SK-N-SH treated with all-trans-retinoic acid at 6 μM for 48 hours (cell line): Measurements from ENCODE around the gene KIF12.

ENCODE experiments used
- ATAC-seq: fragments of 200-7000 bp; cut with Tn5 transposase; 3 replicates; pipeline ENCODE4 v1.9.1; 2020; ENCODE audit warnings: mild to moderate bottlenecking, moderate library complexity
- ARNTL ChIP-seq: fragments of 450-650 bp; formaldehyde crosslinking; IDR thresholded peaks from 2 replicates; pipeline ENCODE4 v1.5.0; 2020; ENCODE audit warnings: low read depth, mild to moderate bottlenecking, moderate library complexity, borderline replicate concordance
- BACH2 ChIP-seq: fragments of 250-450 bp; sonication (Bioruptor Pico); IDR thresholded peaks from 2 replicates; pipeline ENCODE4 v1.9.0; 2021; ENCODE audit warnings: mild to moderate bottlenecking, borderline replicate concordance
- CREB5 ChIP-seq: fragments of 250-450 bp; sonication (Bioruptor Pico); IDR thresholded peaks from 2 replicates; pipeline ENCODE4 v1.5.1; 2020; ENCODE audit warnings: low read depth, mild to moderate bottlenecking, moderate library complexity
- CSDC2 ChIP-seq: fragments of 250-450 bp; sonication (Bioruptor Pico); IDR thresholded peaks from 2 replicates; pipeline ENCODE4 v1.5.0; 2020; ENCODE audit warnings: mild to moderate bottlenecking, moderate library complexity
- CSRNP3 ChIP-seq: fragments of 250-450 bp; sonication (Bioruptor Pico); IDR thresholded peaks from 2 replicates; pipeline ENCODE4 v1.5.1; 2021; ENCODE audit warnings: mild to moderate bottlenecking, moderate library complexity
- ESRRG ChIP-seq: fragments of 250-450 bp; sonication (Bioruptor Pico); IDR thresholded peaks from 2 replicates; pipeline ENCODE4 v1.6.1; 2021; ENCODE audit warnings: mild to moderate bottlenecking
- ISL1 ChIP-seq: fragments of 250-450 bp; sonication (Bioruptor Pico); IDR thresholded peaks from 2 replicates; pipeline ENCODE4 v2.1.2; 2022; ENCODE audit warnings: mild to moderate bottlenecking, moderate library complexity
- OSR1 ChIP-seq: fragments of 250-450 bp; sonication (Bioruptor Pico); IDR thresholded peaks from 2 replicates; pipeline ENCODE4 v1.8.0; 2022; ENCODE audit warnings: moderate library complexity, mild to moderate bottlenecking, inconsistent platforms
- PPARA ChIP-seq: fragments of 250-450 bp; sonication (Bioruptor Pico); IDR thresholded peaks from 2 replicates; pipeline ENCODE4 v1.5.0; 2020; ENCODE audit warnings: mild to moderate bottlenecking, borderline replicate concordance
- RARB ChIP-seq: fragments of 250-450 bp; sonication (Bioruptor Pico); IDR thresholded peaks from 2 replicates; pipeline ENCODE4 v1.8.0; 2021; ENCODE audit warnings: mild to moderate bottlenecking, moderate library complexity
- SNAI2 ChIP-seq: fragments of 250-450 bp; sonication (Bioruptor Pico); IDR thresholded peaks from 2 replicates; pipeline ENCODE4 v1.5.0; 2020; ENCODE audit warnings: mild to moderate bottlenecking, moderate library complexity
- TCF4 ChIP-seq: fragments of 250-450 bp; sonication (Bioruptor Pico); IDR thresholded peaks from 2 replicates; pipeline ENCODE4 v1.8.0; 2021; ENCODE audit warnings: mild to moderate bottlenecking, moderate library complexity, borderline replicate concordance
- TOX ChIP-seq: fragments of 250-450 bp; sonication (Bioruptor Pico); IDR thresholded peaks from 2 replicates; pipeline ENCODE4 v1.8.0; 2021; ENCODE audit warnings: mild to moderate bottlenecking, moderate library complexity, borderline replicate concordance
- ZC3H10 ChIP-seq: fragments of 250-450 bp; sonication (Bioruptor Pico); IDR thresholded peaks from 2 replicates; pipeline ENCODE4 v1.5.1; 2021; ENCODE audit warnings: mild to moderate bottlenecking, moderate library complexity
- ZFP3 ChIP-seq: fragments of 250-450 bp; sonication (Bioruptor Pico); IDR thresholded peaks from 2 replicates; pipeline ENCODE4 v1.5.0; 2020; ENCODE audit warnings: mild to moderate bottlenecking, moderate library complexity
- ZNF565 ChIP-seq: fragments of 450-650 bp; formaldehyde crosslinking; conservative IDR thresholded peaks from 2 replicates; pipeline ENCODE4 v1.5.0; 2020; ENCODE audit warnings: low read depth, mild to moderate bottlenecking, moderate library complexity
- ZNF70 ChIP-seq: fragments of 450-650 bp; formaldehyde crosslinking; IDR thresholded peaks from 2 replicates; pipeline ENCODE4 v1.5.0; 2020; ENCODE audit warnings: mild to moderate bottlenecking, moderate library complexity
- ZNF8 ChIP-seq: fragments of 450-650 bp; formaldehyde crosslinking; IDR thresholded peaks from 2 replicates; pipeline ENCODE4 v1.5.0; 2020; ENCODE audit warnings: mild to moderate bottlenecking, moderate library complexity
- TF ChIP-seq, protein P1 (sequence below): fragments of 250-450 bp; sonication (Bioruptor Pico); IDR thresholded peaks from 2 replicates; pipeline ENCODE4 v1.8.0; 2020; ENCODE audit warnings: mild to moderate bottlenecking, moderate library complexity, borderline replicate concordance
- TF ChIP-seq, protein P2 (sequence below): fragments of 250-450 bp; sonication (Bioruptor Pico); IDR thresholded peaks from 2 replicates; pipeline ENCODE4 v1.8.0; 2021; ENCODE audit warnings: low read depth, mild to moderate bottlenecking, moderate library complexity, borderline replicate concordance
- TF ChIP-seq, protein P3 (sequence below): fragments of 250-450 bp; sonication (Bioruptor Pico); IDR thresholded peaks from 2 replicates; pipeline ENCODE4 v1.5.0; 2020; ENCODE audit warnings: mild to moderate bottlenecking, moderate library complexity

The KIF12 gene

DNA sequence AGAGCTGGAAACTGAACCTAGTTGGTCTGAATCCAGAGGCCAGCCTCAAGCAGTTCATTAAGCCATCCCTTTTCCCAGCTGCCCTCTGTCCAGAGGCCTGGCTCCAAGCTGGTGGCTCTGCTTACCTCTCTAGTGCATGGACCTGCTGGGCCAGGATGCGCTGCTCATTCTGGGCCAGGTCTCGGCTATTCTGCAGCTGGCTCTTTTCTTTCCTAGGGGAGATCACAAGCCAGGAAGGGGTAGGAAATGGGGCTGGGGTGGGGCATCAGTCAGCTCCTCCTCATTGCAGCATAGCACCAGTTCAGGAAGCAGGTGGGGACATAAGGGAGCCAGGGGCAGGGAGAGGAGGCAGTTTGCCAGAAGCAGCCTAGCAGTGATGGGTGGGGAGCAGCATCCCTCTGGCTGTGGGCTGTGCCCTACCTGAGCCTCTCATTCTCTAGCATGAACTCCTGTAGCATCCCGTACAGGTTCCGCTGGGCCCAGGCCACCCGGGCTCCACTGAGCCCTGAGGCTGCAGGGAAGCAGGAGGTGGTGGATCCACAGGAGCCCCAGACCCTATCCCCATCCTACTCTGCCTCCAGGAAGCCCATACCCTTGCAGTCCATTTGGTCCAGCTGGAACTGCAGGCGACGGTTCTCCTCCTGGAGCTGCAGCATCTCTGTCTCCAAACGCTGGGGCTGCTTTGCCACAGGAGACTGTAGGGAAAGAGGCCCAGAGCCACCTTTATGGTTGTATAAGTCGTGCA lies 5.2 kb downstream of the KIF12 start:
- ATAC-seq = no peak

DNA sequence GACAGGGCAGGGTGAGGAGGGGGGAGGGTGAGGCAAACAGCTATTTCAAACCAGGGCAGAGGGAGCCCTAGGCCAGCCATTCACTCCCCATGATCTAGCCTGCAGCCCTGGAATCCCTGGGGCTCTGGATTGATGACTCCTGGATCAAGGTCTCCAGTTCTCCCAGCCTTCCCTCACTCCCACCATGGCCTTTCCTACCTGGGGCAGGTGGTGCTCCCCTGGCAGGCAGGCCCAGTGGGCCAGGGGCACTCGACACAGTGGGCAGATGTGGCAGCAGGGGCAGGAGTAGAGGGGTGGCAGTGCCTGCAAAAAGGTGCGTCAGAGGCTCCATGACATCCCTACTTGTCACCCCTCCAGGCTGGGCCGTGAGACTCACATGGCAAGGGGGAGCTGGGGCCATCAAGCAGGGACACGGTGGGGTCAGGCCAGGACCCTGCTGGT lies 6.0 kb downstream of the KIF12 start:
- no peak for ATAC-seq
- TF ChIP-seq ZFP3 = no peak
- no peak for TF ChIP-seq OSR1 (CRISPR knock-in tag)
- TF ChIP-seq, protein P1, sequence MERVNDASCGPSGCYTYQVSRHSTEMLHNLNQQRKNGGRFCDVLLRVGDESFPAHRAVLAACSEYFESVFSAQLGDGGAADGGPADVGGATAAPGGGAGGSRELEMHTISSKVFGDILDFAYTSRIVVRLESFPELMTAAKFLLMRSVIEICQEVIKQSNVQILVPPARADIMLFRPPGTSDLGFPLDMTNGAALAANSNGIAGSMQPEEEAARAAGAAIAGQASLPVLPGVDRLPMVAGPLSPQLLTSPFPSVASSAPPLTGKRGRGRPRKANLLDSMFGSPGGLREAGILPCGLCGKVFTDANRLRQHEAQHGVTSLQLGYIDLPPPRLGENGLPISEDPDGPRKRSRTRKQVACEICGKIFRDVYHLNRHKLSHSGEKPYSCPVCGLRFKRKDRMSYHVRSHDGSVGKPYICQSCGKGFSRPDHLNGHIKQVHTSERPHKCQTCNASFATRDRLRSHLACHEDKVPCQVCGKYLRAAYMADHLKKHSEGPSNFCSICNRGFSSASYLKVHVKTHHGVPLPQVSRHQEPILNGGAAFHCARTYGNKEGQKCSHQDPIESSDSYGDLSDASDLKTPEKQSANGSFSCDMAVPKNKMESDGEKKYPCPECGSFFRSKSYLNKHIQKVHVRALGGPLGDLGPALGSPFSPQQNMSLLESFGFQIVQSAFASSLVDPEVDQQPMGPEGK (CRISPR knock-in tag) = no peak
- TF ChIP-seq RARB (CRISPR knock-in tag) = no peak
- no peak for TF ChIP-seq ISL1
- no peak for TF ChIP-seq PPARA (CRISPR knock-in tag)
- TF ChIP-seq ZNF8 (CRISPR knock-in tag) = no peak
- TF ChIP-seq ESRRG (CRISPR knock-in tag) = no peak
- TF ChIP-seq, protein P2, sequence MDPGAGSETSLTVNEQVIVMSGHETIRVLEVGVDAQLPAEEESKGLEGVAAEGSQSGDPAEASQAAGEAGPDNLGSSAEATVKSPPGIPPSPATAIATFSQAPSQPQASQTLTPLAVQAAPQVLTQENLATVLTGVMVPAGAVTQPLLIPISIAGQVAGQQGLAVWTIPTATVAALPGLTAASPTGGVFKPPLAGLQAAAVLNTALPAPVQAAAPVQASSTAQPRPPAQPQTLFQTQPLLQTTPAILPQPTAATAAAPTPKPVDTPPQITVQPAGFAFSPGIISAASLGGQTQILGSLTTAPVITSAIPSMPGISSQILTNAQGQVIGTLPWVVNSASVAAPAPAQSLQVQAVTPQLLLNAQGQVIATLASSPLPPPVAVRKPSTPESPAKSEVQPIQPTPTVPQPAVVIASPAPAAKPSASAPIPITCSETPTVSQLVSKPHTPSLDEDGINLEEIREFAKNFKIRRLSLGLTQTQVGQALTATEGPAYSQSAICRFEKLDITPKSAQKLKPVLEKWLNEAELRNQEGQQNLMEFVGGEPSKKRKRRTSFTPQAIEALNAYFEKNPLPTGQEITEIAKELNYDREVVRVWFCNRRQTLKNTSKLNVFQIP (CRISPR knock-in tag) = no peak
- TF ChIP-seq CSDC2 (CRISPR knock-in tag) = no peak
- no peak for TF ChIP-seq ZC3H10 (CRISPR knock-in tag)
- TF ChIP-seq TOX (CRISPR knock-in tag) = no peak

More for the DNA sequence above, 5.2 kb downstream of the KIF12 start:
- TF ChIP-seq ZNF70 (CRISPR knock-in tag) (no peak), TCF4 (CRISPR knock-in tag) (no peak), ZNF8 (CRISPR knock-in tag) (no peak), CSDC2 (CRISPR knock-in tag) (no peak), ARNTL (CRISPR knock-in tag) (no peak), BACH2 (CRISPR knock-in tag) (no peak), ZC3H10 (CRISPR knock-in tag) (no peak), ESRRG (CRISPR knock-in tag) (no peak), ZNF565 (CRISPR knock-in tag) (no peak), CSRNP3 (CRISPR knock-in tag) (no peak), TOX (CRISPR knock-in tag) (no peak), CREB5 (CRISPR knock-in tag) (no peak), PPARA (CRISPR knock-in tag) (no peak), ISL1 (no peak), SNAI2 (CRISPR knock-in tag) (no peak), RARB (CRISPR knock-in tag) (no peak)
- TF ChIP-seq, protein P2 (CRISPR knock-in tag) = no peak
- TF ChIP-seq, protein P3, sequence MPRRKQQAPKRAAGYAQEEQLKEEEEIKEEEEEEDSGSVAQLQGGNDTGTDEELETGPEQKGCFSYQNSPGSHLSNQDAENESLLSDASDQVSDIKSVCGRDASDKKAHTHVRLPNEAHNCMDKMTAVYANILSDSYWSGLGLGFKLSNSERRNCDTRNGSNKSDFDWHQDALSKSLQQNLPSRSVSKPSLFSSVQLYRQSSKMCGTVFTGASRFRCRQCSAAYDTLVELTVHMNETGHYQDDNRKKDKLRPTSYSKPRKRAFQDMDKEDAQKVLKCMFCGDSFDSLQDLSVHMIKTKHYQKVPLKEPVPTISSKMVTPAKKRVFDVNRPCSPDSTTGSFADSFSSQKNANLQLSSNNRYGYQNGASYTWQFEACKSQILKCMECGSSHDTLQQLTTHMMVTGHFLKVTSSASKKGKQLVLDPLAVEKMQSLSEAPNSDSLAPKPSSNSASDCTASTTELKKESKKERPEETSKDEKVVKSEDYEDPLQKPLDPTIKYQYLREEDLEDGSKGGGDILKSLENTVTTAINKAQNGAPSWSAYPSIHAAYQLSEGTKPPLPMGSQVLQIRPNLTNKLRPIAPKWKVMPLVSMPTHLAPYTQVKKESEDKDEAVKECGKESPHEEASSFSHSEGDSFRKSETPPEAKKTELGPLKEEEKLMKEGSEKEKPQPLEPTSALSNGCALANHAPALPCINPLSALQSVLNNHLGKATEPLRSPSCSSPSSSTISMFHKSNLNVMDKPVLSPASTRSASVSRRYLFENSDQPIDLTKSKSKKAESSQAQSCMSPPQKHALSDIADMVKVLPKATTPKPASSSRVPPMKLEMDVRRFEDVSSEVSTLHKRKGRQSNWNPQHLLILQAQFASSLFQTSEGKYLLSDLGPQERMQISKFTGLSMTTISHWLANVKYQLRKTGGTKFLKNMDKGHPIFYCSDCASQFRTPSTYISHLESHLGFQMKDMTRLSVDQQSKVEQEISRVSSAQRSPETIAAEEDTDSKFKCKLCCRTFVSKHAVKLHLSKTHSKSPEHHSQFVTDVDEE (CRISPR knock-in tag) = no peak
- TF ChIP-seq, protein P1 (CRISPR knock-in tag) = no peak
